Measurements from ENCODE around the gene B9D1.

Gene B9D1

GRCh38 chr17:19407601-19408345, 45.2 kb upstream of the B9D1 start:
- no peak for DNase-seq (ENCODE audit: extremely low spot score)
- TF ChIP-seq TARDBP (IDR thresholded peaks at IDR 0.05): no peak
- no peak for TF ChIP-seq FOXK2 (IDR thresholded peaks at IDR 0.05)
- no peak for TF ChIP-seq FOXA1 (IDR thresholded peaks at IDR 0.05)
- TF ChIP-seq BHLHE40 (IDR thresholded peaks at IDR 0.05; ENCODE audit: borderline replicate concordance): no peak
- no peak for TF ChIP-seq SUZ12 (IDR thresholded peaks at IDR 0.05)
- no peak for TF ChIP-seq FOXM1 (IDR thresholded peaks at IDR 0.05; ENCODE audit: borderline replicate concordance)
- no peak for TF ChIP-seq PKNOX1 (IDR thresholded peaks at IDR 0.05)
- TF ChIP-seq ZNF384 (IDR thresholded peaks at IDR 0.05): no peak
- no peak for TF ChIP-seq ARNT (IDR thresholded peaks at IDR 0.05)
- TF ChIP-seq NFRKB (IDR thresholded peaks at IDR 0.05): no peak
- no peak for TF ChIP-seq ELF4 (IDR thresholded peaks at IDR 0.05)
- TF ChIP-seq SP1 (IDR thresholded peaks at IDR 0.05): no peak
- no peak for TF ChIP-seq LEF1 (IDR thresholded peaks at IDR 0.05; ENCODE audit: borderline replicate concordance)
- ChIA-PET POLR2A (interaction anchor here (1.2 to 2.3 kb wide), 2 partner anchors 30 kb away, joined by 3 to 15 read pairs; partner anchors contain the start of gene MAPK7), CTCF (interaction anchor here (0.7 kb wide), 1 partner anchor 10 kb away, joined by 3 read pairs; no protein-coding TSS in a partner anchor)

GRCh38 chr17:19405114-19405513, 42.6 kb upstream of the B9D1 start:
- CTCF ChIA-PET: no interaction called here
- no peak for DNase-seq (ENCODE audit: extremely low spot score)
- TF ChIP-seq ZNF384 (IDR thresholded peaks at IDR 0.05): no peak
- TF ChIP-seq HDGF (IDR thresholded peaks at IDR 0.05; ENCODE audit: borderline replicate concordance): no peak
- no peak for TF ChIP-seq SUZ12 (IDR thresholded peaks at IDR 0.05)
- no peak for TF ChIP-seq FOXM1 (IDR thresholded peaks at IDR 0.05; ENCODE audit: borderline replicate concordance)
- TF ChIP-seq PKNOX1 (IDR thresholded peaks at IDR 0.05): no peak
- TF ChIP-seq FOXA1 (IDR thresholded peaks at IDR 0.05): no peak
- no peak for TF ChIP-seq L3MBTL2 (conservative IDR thresholded peaks at IDR 0.05)
- POLR2A ChIA-PET: interaction anchor here (1.4 kb wide), 1 partner anchor 27 kb away, joined by 5 read pairs; the partner anchor contains the start of gene MAPK7

GRCh38 chr17:19404264-19404663, 41.7 kb upstream of the B9D1 start:
- CTCF ChIA-PET: no interaction called here

GRCh38 chr17:19403021-19403420, 40.5 kb upstream of the B9D1 start:
- CTCF ChIA-PET: no interaction called here
- no peak for TF ChIP-seq BHLHE40 (IDR thresholded peaks at IDR 0.05; ENCODE audit: borderline replicate concordance)
- no peak for TF ChIP-seq ELF4 (IDR thresholded peaks at IDR 0.05)
- no peak for TF ChIP-seq LEF1 (IDR thresholded peaks at IDR 0.05; ENCODE audit: borderline replicate concordance)
- TF ChIP-seq SP1 (IDR thresholded peaks at IDR 0.05): no peak
- TF ChIP-seq FOXK2 (IDR thresholded peaks at IDR 0.05): no peak
- TF ChIP-seq CTBP1 (IDR thresholded peaks at IDR 0.05; ENCODE audit: borderline replicate concordance): no peak
- TF ChIP-seq NFRKB (IDR thresholded peaks at IDR 0.05): no peak
- no peak for TF ChIP-seq FOXA1 (IDR thresholded peaks at IDR 0.05)
- TF ChIP-seq SUZ12 (IDR thresholded peaks at IDR 0.05): no peak
- POLR2A ChIA-PET: interaction anchor here (1.4 to 3.6 kb wide), 2 partner anchors 17 to 25 kb away, joined by 3 to 26 read pairs; partner anchors contain the start of gene MAPK7
- DNase-seq (ENCODE audit: extremely low spot score): no peak

More at GRCh38 chr17:19404264-19404663, 41.7 kb upstream of the B9D1 start:
- POLR2A ChIA-PET: no interaction called here
- DNase-seq (ENCODE audit: extremely low spot score): no peak
- TF ChIP-seq TARDBP (IDR thresholded peaks at IDR 0.05) (no peak), ARNT (IDR thresholded peaks at IDR 0.05) (no peak), HDGF (IDR thresholded peaks at IDR 0.05; ENCODE audit: borderline replicate concordance) (no peak), FOXA1 (IDR thresholded peaks at IDR 0.05) (no peak), CTBP1 (IDR thresholded peaks at IDR 0.05; ENCODE audit: borderline replicate concordance) (no peak), ZNF384 (IDR thresholded peaks at IDR 0.05) (no peak), FOXK2 (IDR thresholded peaks at IDR 0.05) (no peak), L3MBTL2 (conservative IDR thresholded peaks at IDR 0.05) (no peak), SP1 (IDR thresholded peaks at IDR 0.05) (no peak), ELF4 (IDR thresholded peaks at IDR 0.05) (no peak), SUZ12 (IDR thresholded peaks at IDR 0.05) (no peak), BHLHE40 (IDR thresholded peaks at IDR 0.05; ENCODE audit: borderline replicate concordance) (no peak), PKNOX1 (IDR thresholded peaks at IDR 0.05) (no peak)

- TF ChIP-seq TARDBP (IDR thresholded peaks at IDR 0.05) (no peak), LEF1 (IDR thresholded peaks at IDR 0.05; ENCODE audit: borderline replicate concordance) (no peak), CTBP1 (IDR thresholded peaks at IDR 0.05; ENCODE audit: borderline replicate concordance) (no peak), ELF4 (IDR thresholded peaks at IDR 0.05) (no peak), PKNOX1 (IDR thresholded peaks at IDR 0.05) (no peak), ARNT (IDR thresholded peaks at IDR 0.05) (no peak), NFRKB (IDR thresholded peaks at IDR 0.05) (no peak), SUZ12 (IDR thresholded peaks at IDR 0.05) (no peak), FOXM1 (IDR thresholded peaks at IDR 0.05; ENCODE audit: borderline replicate concordance) (no peak), ZNF384 (IDR thresholded peaks at IDR 0.05) (no peak), SP1 (IDR thresholded peaks at IDR 0.05) (no peak), HDGF (IDR thresholded peaks at IDR 0.05; ENCODE audit: borderline replicate concordance) (no peak), L3MBTL2 (conservative IDR thresholded peaks at IDR 0.05) (no peak), FOXA1 (IDR thresholded peaks at IDR 0.05) (no peak), BHLHE40 (IDR thresholded peaks at IDR 0.05; ENCODE audit: borderline replicate concordance) (no peak), FOXK2 (IDR thresholded peaks at IDR 0.05) (no peak)
- ChIA-PET CTCF (interaction anchor here (0.6 to 1.0 kb wide), 2 partner anchors 39 to 212 kb away, joined by 3 to 4 read pairs; no protein-coding TSS in a partner anchor), POLR2A (interaction anchor here (1.4 to 3.6 kb wide), 2 partner anchors 16 to 24 kb away, joined by 3 to 26 read pairs; partner anchors contain the start of gene MAPK7)
- DNase-seq (ENCODE audit: extremely low spot score): no peak
Observed at GRCh38 chr17:19402171-19402570, 39.6 kb upstream of the B9D1 start.
